T-helper 22 cell (primary cell): Measurements from ENCODE around the gene CSTB.
A peak's percentile ranks its signal among the peaks of the same experiment; 100 is the strongest.

Source experiments
- DNase-seq: peaks from one replicate; pipeline ENCODE4 v3.0.0-alpha.2; 2020; ENCODE audit warnings: low read depth

The CSTB gene

DNA sequence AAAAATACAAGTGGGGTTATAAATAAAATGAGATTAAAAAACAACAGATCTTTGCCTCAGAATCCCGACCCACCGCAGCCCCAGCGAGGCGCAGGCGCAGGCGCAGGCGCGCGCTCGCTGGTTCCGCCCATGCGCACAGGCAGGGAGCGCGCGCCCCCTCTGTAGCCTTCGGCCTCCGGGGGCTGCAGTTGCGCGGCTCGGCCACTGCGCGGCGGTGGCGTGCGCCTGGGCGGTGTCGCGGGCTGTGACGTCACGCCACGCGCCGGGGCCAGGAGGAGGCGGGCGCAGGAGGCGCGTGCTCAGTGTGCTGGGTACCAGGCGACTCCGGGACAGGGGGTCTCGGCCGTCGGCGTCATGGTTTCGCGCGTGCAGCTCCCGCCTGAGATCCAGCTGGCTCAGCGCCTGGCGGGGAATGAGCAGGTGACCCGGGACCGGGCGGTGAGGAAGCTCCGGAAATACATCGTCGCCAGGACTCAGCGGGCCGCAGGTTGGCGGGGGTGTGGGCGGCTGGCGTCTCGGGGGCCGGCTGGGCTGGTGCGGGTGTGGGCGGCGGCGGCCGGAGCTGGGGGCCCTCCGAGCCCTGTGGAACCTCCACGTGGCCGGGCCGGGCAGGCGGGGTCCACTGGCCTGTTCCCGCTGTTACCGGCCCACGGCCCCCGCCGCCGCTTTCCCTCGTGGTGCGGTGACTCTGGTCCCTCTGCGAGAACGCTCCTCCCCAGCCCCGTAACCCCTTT is 13.3 kb upstream of the CSTB start, which contains the start of gene RRP1:
RRP1 (plus strand) TSS at position 302 of the 734 bp plus-strand sequence; CDS start at position 355, 53 bp downstream.
- DNase-seq, result peak; percentile 82

DNA sequence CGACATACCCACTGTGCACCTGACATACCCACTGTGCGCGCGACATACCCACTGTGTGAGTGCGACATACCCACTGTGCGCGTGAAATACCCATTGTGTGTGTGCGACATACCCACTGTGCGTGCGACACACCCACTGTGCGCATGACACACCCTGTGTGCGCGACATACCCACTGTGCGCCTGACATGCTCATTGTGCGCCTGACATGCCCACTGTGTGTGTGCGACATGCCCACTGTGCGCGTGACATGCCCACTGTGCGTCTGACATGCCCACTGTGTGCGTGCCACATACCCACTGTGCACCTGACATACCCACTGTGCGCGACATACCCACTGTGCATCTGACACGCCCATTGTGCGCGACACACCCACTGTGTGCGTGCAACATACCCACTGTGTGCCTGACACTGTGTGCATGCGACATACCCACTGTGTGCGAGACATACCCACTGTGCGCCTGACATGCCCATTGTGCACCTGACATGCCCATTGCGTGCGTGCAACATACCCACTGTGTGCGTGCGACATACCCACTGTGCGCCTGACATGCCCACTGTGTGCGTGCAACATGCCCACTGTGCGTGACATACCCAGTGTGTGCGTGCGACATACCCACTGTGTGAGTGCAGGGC is 10.8 kb upstream of the CSTB start:
- DNase-seq, result no peak

DNA sequence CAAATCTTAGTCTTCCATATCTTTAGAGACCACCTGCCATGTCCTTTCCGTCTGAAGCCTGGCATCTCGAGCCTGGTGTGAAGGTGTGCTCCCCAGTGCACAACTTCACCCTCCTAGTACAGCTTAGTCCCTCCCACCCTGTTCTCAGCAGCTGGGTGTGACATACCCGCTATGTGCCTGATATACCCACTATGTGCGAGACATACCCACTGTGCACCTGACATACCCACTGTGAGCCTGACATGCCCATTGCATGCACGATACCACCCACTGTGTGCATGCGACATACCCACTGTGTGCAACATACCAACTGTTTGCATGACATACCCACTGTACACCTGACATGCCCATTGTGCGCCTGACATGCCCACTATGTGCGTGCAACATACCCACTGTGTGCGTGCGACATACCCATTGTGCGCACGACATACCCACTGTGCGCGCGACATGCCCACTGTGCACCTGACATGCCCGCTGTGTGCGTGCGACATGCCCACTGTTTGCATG is 10.2 kb upstream of the CSTB start:
- DNase-seq, result no peak

DNA sequence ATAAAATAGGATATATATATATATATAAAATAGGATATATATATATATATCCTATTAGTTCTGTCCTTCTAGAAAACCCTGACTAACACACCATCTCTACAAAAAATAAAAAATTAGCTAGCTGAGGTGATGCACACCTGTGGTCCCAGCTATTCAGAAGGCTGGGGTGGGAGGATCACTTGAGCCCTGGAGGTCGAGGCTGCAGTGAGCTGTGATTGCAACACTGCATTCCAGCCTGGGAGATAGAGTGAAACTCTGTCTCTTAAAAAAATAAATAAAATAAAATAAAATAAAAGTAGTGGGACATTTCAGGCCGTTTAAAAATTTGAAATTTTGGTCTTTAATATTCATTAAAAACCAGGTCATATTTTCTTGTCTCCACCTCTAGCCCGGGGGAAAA is 9.0 kb upstream of the CSTB start:
- no peak for DNase-seq

DNA sequence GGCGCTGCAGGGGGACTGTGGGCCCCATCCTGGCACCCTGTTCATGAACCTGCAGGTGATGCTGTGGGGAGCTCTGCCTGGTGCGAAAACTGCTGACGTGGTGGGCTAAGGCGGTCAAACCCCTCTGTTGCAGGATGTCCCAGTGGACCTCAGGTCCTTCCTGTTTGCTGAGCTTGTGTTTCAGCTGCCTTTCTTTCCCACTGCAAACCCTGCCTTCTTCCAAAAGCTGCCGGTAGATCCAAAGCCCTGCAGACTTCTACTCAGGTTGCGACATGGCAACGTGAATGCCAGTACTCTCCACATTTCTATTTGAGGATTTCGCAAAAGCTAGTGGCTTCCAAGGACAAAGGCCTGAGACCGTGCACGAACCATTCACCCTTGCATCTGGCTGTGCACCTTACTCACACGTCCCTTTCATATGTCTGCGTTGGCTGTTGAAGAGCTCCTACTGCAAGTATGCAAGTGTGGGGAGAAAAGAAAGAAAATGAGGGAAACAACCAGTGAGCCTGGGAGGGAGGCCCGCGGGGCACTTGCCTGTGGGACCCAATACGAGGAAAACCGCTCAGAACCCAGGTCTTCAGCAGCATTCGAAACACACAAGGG is 7.1 kb upstream of the CSTB start:
- no peak for DNase-seq

DNA sequence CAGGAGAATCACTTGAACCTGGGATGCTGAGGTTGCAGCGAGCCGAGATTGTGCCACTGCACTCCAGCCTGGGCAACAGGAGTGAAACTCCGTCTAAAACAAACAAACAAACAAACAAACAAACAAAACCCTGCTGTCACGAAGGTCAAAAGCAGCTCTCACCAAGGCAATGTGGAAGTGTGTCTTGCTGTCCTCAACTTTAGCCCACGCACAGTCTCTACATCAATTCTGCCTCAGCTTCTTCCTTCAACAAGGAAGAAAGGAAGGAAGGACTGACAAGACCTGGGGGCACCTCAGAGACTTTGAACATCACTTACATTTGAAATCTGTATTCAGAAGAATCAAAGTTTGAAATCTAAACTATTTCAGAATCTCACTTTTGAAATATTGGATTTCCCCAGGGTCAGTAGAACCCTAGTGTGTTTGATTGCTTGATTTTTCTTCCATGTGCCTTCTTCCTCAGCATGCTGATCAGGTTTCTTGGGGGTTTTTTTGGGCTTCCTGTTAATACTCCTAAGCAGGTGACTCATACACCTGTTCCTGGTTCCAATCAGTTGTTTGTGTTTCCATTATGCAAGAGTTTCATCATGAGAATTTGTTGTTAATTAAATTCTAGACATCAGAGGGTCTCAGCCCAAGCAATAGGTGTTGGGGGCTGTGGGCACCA is 6.5 kb upstream of the CSTB start:
- DNase-seq, result no peak

DNA sequence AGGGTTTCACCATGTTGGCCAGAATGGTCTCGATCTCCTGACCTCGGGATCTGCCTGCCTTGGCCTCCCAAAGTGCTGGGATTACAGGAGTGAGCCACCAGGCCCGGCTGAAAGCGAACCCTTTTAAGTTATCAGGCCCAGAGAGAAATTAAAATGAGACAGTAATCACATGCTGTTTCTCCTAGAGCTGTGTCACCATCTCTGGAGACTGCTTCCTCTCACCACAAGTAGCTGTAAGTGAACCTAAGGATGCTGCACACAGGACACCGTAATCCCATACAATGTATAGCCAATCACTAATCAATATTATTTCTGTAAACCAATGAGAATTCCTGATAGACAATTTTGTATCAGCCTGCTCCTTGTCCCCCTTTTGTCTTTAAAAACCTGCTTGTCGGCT is 5.7 kb upstream of the CSTB start:
- DNase-seq, result no peak

DNA sequence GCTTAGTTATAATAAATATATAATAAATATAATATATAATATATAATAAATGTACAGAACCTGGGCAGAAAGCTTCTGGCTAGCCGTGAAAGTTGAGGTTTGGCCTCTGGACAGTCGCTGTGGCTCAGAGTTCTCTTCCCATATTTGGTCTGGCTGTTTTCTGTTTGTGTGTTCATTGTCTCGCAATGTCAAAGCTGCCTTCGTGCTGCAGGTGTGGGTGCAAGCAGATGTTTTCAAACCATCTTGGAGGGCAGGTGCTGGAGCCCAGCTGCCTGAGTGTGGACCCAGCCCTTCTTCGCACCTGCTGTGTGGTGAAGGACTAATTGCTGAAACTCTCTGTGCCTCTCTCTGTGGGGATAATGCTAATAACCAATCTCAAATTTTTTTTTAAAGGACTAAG is 3.6 kb upstream of the CSTB start:
- DNase-seq, result no peak

DNA sequence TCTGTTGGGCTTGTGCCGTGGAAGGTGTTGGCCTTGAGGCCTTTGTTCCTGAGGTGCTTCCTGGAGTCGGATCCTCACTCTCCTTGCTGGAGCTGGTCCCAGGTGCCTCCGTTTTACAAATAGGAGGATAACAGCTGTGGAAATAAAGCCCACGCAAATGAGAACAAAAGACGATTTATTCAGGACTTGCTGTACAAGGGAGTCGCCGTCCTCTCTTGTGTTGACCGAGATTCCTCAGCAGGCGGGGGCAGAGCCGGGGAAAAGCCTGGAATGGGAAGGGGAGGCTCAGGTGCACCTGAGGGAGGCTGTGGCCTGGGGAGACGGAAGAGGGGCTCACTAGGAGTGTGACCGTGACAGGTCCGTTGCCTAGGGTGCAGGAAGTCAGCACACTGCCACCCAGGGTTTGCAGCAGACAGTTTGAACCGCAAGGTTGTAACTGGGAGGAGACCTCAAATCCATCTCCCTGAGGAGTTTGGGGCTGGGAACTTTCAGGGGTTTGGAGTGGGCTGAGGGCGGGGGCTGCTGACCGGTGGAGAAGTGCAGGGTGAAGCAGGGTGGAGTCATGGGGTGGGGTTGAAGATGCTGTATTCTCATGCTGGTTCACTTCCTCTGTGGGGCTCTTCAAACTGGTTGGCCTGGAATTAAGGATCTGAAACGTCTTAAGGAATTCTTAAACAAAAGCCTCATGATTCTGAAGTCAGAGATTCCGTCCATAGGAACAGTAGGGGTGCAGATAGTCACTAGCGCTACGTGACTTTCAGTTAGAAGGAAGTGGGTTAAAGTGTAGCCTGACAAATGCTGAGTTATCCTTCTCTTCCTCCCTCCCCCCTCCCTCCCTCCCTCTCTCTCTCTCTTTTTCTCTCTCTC is 2.6 kb upstream of the CSTB start:
- no peak for DNase-seq

DNA sequence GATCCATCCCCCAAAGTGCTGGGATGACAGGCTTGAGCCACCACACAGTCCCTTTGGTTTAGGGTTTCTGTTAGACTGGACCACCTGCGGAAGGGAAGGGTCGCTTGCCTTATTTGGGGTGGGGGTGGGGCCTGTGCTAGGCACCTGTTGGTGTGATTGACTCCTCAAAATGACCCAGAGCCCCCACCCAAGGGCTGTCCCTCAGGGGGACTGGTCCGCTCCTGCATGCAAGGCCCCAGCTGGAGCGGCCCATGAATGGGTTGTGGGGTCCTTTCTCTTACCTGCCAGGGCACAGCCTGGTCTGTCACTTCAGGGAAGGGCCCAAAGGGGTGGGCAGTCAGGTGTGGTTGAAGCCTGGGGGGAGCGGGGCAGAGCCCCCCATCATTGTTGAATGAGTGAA is 1.8 kb upstream of the CSTB start:
- DNase-seq, result no peak

DNA sequence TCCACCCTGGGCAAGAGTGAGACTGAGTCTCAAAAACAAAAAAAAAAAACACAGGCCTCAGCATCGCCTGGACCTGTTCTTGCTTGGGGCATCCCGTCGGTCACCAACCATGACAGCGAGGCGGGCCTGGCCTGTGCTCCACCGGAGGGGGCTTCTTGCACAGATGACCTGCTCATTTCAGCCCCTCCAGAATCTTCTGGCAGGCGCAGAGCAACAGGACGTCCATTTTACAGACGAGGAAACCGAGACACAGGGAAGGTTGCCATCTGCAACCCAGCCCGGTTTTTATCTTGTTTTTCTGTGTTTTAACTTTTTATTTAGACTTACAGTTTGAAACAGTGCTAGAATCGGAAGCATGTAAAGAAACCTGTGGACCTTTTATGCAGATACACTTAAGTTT is 918 bp downstream of the CSTB start:
- no peak for DNase-seq

DNA sequence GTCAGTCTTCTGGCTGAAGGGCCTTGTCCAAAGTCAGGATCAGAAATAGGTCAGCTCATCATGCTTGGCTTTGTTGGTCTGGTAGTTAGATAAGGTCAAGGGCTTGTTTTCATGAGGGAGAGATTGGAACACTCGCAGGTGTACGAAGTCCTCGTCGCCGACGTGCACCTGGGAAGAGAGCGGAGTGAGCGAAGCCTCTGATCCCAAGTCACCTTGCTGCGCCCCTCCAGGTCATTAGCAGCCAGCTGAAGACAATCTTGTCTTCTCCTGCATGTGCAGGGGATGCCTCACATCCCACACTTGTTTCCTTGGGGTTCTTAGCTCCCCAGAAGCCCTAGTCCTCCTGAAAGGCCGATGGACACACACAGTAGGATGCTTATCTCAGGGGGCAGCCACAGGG is 1.9 kb downstream of the CSTB start:
- DNase-seq, result no peak

DNA sequence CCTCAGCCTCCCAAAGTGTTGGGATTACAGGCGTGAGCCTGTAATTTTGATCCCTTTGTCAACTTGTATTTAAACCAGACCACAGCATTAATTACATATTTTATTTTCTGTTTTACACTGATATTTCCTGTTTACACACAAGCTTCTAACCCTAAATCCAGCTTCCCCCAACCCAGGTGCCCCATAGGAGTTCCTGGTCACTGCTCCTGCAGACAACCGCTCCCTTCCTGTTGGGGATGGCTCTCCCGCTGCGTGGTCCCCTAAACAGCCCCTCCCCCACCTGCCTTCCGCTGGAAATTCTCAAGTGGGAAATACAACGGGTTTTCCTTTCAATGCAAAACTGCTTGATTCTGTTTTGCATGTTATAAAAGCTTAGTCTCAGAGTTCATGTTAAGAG is 3.7 kb downstream of the CSTB start:
- DNase-seq, result no peak

DNA sequence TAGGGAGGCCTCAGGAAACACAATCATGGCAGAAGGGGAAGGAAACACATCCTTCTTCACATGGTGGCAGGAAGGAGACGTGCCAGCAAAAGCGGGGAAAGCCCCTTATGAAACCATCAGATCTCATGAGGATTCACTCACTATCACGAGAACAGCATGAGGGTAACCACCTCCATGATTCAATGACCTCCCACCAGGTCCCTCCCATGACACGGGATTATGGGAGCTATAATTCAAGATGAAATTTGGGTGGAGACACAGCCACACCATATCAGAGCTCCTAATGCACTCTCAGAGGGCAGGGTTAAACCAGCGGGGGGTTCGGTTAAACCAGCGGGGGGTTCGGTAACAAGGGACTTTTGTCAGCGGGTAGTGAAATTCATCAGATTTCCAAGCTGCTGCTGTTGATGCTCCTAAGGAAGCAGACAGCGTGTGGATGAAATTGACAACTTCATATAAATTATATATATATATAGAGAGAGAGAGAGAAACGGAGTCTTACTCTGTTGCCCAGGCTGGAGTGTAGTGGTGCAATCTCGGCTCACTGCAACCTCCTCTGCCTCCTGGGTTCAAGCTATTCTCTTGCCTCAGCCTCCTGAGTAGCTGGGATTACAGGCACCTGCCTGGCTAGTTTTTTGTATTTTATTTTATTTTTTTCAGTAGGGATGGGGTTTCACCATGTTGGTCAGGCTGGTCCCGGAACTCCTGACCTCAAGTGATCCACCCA is 4.2 kb downstream of the CSTB start:
- DNase-seq, result no peak

DNA sequence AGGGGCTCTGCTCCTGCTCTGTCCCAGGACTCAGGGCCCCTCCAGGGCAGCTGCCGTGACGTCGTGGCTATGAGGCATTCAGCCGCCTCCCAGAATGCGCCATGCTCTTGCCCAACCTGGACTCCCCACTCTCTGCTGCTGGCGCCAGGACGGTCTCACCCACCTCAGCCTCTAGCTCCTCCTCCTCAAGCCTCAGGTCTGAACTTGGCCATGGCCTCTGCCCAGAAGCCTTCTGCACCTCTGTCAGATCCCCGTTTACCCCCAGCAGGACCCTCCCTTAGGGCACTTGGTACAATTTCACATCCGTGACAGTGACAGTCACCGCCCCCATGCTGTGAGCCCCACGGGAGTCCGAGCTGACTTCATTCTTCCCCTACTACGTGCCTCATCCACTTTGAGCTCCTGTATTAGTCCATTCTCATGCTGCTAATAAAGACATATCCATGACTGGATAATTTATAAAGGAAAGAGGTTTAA is 4.9 kb downstream of the CSTB start:
- no peak for DNase-seq

DNA sequence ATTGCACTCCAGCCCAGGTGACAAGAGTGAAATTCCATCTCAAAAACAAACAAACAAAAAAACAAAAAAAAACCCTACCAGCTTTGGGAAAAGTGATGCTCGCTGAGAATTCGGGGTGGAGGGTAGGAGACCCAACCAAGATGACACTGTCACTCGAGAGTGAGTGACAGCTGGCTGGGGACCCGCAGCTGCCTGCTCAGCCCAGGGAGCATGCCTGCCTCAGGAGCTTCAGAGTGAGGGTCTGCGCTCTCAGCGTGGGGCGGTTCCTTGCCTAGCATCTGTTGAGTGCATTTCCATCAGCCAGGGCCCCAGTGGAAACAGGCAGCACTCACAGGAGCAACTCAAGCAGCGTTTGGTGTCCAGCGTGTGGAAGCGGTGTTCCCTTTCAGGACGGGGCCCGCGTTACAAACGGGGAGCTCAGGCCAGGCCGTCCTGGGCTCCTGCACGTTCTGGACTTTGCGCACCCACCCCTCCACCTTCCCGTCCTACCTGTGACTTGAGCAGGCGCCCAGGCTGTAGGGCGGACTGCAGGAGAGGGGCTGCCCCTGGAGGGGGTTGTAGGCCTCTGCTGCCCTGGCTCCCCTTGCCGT is 5.9 kb downstream of the CSTB start:
- DNase-seq, result no peak

DNA sequence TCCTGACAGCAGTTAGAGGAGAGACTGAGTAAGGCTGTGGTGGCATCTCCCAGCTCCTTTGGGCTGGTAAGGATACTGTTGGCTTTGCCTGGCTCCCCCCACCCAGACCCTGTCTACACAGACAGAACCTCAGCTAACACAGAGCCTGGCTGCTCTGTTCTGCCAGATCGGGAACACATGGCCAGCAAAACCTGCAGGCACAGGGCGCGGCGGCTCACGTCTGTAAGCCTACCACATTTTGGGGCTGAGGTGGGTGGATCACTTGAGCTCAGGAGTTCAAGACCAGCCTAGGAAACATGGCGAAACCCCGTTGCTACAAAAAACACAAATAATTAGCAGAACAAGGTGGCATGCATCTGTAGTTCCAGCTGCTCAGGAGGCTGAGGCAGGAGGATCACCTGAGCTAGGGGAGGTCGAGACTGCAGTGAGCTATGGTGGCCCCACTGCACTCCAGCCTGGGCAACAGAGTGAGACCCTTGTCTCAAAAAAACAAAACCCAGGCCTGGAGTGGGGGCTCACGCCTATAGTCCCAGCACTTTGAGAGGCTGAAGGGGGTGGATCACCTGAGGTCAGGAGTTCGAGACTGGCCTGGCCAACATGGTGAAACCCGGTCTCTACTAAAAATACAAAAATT is 6.7 kb downstream of the CSTB start:
- no peak for DNase-seq

DNA sequence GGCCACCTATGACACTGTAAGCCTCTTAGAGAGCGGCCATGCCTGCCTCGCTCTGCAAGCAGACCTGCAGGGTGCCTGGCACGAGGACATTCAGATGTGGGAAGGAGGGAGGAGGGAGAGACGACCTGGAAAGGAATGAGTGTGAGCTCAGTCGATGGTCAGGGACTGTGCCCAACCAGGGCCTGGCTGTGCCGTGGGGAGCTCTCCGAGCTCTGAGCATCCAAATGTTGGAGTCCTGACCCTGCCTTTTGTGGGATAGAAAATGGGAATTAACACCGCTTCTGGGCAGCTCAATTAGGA is 7.3 kb downstream of the CSTB start:
- no peak for DNase-seq

DNA sequence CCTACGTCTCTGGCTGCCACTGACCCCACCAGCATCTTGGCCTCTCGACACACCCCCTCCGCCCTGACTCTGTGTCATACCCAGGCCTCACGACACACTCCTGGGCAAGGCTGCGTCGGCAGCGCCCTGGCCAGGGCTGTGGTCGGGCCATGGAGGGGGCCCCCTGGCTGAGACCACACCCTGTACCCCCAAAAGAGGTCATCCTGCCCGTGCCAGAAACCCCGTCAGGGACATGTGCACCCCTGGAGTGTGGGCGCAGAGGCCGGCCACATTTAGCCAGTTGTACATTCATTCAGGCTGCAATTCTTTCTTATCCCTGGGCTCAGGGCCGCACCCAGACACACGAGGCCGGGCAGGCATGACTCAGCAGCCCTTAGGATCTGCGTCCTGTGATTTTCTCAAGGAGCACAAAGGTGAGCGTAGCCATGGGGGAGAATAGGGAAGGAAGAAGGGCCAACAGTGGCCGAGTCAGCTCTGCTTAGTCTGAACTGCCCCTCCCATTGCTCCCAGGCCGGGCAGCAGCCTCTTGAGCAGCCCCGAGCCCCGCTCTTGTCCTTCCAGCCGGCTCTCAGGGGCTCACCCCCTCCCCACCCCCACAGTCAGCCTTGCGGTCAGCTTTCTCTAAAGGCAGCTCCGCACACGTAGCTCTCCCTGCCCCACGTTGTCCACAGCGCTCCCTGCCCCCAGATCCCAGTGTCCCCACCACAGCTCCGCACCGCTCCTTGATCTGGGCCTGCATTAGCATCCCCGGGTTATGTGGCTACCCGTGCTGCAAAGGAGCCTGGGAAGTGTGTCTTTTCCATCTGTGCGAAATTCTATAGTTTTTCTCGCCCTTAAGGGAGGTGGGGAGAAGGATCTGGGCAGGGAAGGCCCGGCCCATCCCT is 7.9 kb downstream of the CSTB start:
- no peak for DNase-seq
